Measurements from ENCODE around the gene DNAJC13. TPM values are rescaled to one million over a fixed set of nuclear protein-coding genes. Genes with fewer than 3 reads are reported as not detected.
"Not testable (repeated sequence)": the region's sequence is repeated elsewhere in the genome, so short reads cannot be mapped to it uniquely, and the experiment has no call there.

Gene DNAJC13
- total RNA-seq, 2 experiments from 2014 or later = 29.9 to 32.0 TPM

- Mint-ChIP-seq H3K4me1 (ENCODE audit: low read depth) (no peaks in the 10 kb centered on the region), H3K4me3 (no peak overlapping the region), H3K9me3 (no peaks in the 10 kb centered on the region), H3K27ac (no peak overlapping the region), H3K27me3 (no peaks in the 10 kb centered on the region), H3K36me3 (ENCODE audit: low read depth) (no peaks in the 10 kb centered on the region)
- DNase-seq (no peak), ATAC-seq (no peak)
- CTCF ChIA-PET = interaction anchor here (1.4 to 6.3 kb wide), 2 partner anchors 10 to 44 kb away, joined by 3 to 84 read pairs; no protein-coding TSS in a partner anchor
- TF ChIP-seq, protein P1, sequence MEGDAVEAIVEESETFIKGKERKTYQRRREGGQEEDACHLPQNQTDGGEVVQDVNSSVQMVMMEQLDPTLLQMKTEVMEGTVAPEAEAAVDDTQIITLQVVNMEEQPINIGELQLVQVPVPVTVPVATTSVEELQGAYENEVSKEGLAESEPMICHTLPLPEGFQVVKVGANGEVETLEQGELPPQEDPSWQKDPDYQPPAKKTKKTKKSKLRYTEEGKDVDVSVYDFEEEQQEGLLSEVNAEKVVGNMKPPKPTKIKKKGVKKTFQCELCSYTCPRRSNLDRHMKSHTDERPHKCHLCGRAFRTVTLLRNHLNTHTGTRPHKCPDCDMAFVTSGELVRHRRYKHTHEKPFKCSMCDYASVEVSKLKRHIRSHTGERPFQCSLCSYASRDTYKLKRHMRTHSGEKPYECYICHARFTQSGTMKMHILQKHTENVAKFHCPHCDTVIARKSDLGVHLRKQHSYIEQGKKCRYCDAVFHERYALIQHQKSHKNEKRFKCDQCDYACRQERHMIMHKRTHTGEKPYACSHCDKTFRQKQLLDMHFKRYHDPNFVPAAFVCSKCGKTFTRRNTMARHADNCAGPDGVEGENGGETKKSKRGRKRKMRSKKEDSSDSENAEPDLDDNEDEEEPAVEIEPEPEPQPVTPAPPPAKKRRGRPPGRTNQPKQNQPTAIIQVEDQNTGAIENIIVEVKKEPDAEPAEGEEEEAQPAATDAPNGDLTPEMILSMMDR (IDR thresholded peaks at IDR 0.05) = no peak
- intact Hi-C loops (cut with micrococcal nuclease) = no loop called here
- POLR2A ChIA-PET = no interaction called here
Observed at GRCh38 chr3:132396255-132396654, 21.0 kb upstream of the DNAJC13 start.

DNA sequence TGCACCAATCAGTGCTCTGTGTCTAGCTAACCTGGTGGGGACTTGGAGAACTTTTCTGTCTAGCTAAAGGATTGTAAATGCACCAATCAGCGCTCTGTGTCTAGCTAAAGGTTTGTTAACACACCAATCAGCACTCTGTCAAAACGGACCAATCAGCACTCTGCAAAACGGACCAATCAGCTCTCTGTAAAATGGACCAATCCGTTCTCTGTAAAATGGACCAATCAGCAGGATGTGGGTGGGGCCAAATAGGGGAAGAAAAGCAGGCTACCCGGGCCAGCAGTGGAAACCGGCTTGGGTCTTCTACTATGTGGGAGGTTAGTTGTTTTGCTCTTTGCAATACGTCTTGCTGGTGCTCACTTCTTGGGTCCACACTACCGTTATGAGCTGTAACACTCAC, 20.5 kb upstream of the DNAJC13 start:
- ATAC-seq; intact Hi-C loops (cut with micrococcal nuclease); H3K27me3 Mint-ChIP-seq; DNase-seq; H3K27ac Mint-ChIP-seq; H3K4me3 Mint-ChIP-seq; H3K4me1 Mint-ChIP-seq (ENCODE audit: low read depth); H3K36me3 Mint-ChIP-seq (ENCODE audit: low read depth); H3K9me3 Mint-ChIP-seq: not testable (repeated sequence)
- POLR2A ChIA-PET = interaction anchor here (0.6 kb wide), 1 partner anchor 36 kb away, joined by 3 read pairs; no protein-coding TSS in a partner anchor
- CTCF ChIA-PET = interaction anchor here (1.2 to 6.3 kb wide), 4 partner anchors 10 to 54 kb away, joined by 3 to 84 read pairs (median 5); no protein-coding TSS in a partner anchor

DNA sequence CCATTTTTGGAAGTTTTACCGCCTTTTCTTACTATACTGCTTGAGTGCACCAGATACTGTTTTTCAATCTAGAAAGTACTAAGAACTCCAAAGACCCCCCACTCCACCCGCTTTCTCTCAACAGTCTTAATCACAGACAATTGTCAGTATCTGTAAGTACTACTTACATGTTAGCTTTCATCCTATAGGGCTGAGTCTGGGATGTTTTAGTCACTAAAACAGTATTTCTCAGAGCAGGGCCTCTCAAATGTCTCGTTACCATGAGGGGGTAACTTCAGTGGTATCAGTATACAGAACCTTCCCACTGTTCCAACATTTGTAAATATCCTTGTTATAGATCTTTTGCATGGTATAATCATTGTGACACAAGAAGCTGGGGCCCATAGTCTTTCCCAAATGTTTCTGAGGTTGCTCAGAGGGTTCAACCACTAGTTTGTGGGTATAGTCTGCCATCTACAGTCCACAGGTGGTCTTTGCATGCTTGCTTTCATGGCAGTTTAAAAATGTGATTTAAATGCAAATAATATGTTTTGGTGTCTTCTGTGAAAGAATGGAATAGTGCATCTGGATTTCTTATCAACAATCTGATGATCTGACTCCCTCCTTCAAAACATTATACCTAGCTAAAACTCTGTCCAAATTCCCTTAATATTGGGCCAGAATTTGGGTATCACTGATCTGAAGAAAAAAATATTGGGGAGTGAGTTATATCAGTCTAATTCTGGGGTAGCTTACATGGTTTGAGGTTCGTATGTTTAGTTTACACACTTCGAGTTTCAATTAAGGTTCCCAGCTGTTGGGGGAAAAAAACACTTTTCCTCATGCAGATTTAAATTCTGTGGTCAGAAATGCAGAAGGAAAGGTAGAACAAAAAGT, 18.0 kb upstream of the DNAJC13 start:
- Mint-ChIP-seq H3K9me3 (no peaks in the 10 kb centered on the region), H3K36me3 (ENCODE audit: low read depth) (no peaks in the 10 kb centered on the region), H3K27me3 (no peaks in the 10 kb centered on the region), H3K4me1 (ENCODE audit: low read depth) (no peaks in the 10 kb centered on the region), H3K27ac (no peak overlapping the region), H3K4me3 (no peak overlapping the region)
- CTCF ChIA-PET = interaction anchor here (0.5 to 6.3 kb wide), 20 partner anchors 10 to 1692 kb away, joined by 3 to 84 read pairs (median 4); partner anchors contain the start of gene DNAJC13
- TF ChIP-seq, protein P1 (IDR thresholded peaks at IDR 0.05) = peak; percentile 84
- intact Hi-C loops (cut with micrococcal nuclease) = loop anchor here (1.0 to 2.0 kb wide), 2 partner anchors 47 to 146 kb away; no protein-coding TSS in a partner anchor
- DNase-seq (peak; percentile 45), ATAC-seq (peak; percentile 73)
- POLR2A ChIA-PET = no interaction called here

- Mint-ChIP-seq H3K27me3 (no peaks in the 10 kb centered on the region), H3K4me1 (ENCODE audit: low read depth) (no peaks in the 10 kb centered on the region), H3K27ac (no peak overlapping the region), H3K36me3 (ENCODE audit: low read depth) (no peaks in the 10 kb centered on the region), H3K9me3 (no peaks in the 10 kb centered on the region), H3K4me3 (no peak overlapping the region)
- CTCF ChIA-PET = interaction anchor here (6.3 kb wide), 1 partner anchor 49 kb away, joined by 84 read pairs; no protein-coding TSS in a partner anchor
- ATAC-seq = no peak
- intact Hi-C loops (cut with micrococcal nuclease) = no loop called here
- POLR2A ChIA-PET = no interaction called here
- TF ChIP-seq, protein P1 (IDR thresholded peaks at IDR 0.05) = no peak
- no peak for DNase-seq
Observed at GRCh38 chr3:132401255-132401654, 16.0 kb upstream of the DNAJC13 start.

DNA sequence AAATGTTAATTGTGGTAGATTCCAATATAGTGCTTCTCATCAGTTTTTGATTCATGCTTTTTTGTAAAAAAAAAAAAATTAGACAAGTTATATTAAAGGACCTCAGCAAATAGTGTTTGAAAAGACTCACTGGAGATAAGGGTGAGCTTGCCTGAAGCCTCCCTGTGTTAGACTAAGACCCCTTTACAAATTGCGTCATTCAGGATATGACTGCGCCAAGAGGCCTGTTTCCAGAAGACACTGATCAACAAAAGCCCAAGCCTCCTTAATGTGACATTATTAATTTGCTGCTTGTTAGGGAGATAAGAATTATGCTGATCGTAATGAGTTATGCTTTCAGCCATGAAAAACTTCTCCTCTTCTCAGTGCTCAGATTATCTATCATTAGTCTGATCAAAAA, 13.0 kb upstream of the DNAJC13 start:
- Mint-ChIP-seq H3K9me3 (no peaks in the 10 kb centered on the region), H3K4me1 (ENCODE audit: low read depth) (no peaks in the 10 kb centered on the region), H3K27ac (no peak overlapping the region), H3K36me3 (ENCODE audit: low read depth) (no peaks in the 10 kb centered on the region), H3K27me3 (no peaks in the 10 kb centered on the region), H3K4me3 (no peak overlapping the region)
- POLR2A ChIA-PET = interaction anchor here (0.6 kb wide), 1 partner anchor 60 kb away, joined by 3 read pairs; no protein-coding TSS in a partner anchor
- DNase-seq = no peak
- TF ChIP-seq, protein P1 (IDR thresholded peaks at IDR 0.05) = no peak
- intact Hi-C loops (cut with micrococcal nuclease) = no loop called here
- ATAC-seq = no peak
- CTCF ChIA-PET = no interaction called here
